NCI-H510A treated with DMSO at 0.1 percent for 48 hours (cell line): ENCODE measurements around the gene SESN1.

Experiments
- DNase-seq: peaks from one replicate; lab custom pipeline; 2025; lab: John Stamatoyannopoulos, UW

Gene SESN1

DNA sequence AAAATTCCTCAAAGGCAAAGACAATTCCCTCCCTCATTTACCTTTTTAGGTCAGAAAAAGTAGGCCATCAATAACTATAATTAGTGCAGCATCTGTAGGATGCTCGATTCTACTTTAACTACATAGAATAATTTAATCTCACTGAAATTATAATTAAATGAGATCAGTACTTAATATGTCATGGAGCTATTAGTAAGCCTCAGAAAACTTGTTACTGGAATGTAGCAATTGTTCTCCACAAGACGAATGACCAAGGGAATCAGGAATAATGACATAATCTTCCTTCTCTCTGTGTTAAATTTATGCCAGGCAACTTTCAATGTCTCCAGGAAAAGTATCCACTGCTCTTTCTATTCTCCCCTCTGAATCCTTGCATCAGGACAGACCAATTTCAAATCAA, 34.1 kb downstream of the SESN1 start:
- no peak for DNase-seq

- no peak for DNase-seq
Observed at GRCh38 chr6:109059571-109060021, 35.0 kb downstream of the SESN1 start.

DNA sequence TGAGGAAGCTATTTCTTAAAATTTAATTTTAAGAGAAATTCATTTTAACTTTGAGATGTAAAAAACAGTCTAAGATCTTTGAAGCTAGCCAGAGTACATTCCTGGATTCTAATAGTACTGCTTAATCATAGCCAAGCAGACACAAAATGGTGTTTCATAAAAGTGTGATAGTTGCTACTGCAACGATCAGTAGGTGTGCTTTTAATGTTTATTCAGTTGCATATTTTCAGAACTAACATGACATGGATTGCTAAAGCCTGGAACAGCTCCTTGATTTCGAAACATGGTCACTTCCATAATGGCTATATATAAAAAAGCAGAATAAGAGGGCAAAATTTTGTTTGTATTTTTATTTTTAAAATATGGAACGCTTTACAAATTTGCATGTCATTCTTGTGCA, 35.5 kb downstream of the SESN1 start:
- DNase-seq, result no peak

DNA sequence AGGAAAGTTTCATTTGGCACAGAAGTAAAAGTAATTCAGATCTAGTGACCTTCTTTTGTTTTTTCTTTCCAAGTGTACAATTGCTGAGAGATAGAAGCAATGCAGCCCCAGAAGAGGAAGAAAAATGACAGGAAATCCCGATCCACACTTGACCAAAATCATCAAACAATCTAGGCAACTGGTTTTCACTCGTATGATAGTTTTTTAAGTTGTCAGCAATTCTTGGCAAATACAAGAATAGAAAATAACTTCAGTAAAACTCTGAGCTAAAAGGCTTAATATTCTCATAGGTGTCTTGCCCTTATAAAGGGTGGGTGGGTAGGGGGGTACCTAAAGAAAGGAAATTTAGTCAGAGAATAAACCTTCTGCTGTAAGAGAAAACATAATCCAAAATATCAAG, 36.0 kb downstream of the SESN1 start:
- DNase-seq, result no peak

DNA sequence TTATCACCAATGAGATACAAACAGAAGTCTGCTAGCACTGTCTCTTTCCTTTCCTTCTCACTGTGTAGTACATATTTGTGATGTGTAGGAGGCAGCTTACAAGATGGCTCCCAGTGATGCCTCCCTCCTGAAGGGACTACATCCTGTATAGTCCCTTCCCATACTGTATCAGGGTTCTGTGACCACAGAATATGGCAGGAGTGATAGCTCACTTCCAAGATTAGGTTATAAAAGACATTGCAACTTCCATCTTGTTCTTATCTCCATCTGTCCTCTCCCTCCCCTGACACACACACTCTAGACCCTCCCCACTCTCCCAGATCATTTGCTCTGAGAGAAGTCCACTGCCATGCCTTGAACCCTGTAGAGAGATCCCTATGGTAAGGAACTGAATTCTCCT, 38.0 kb downstream of the SESN1 start:
- no peak for DNase-seq

DNA sequence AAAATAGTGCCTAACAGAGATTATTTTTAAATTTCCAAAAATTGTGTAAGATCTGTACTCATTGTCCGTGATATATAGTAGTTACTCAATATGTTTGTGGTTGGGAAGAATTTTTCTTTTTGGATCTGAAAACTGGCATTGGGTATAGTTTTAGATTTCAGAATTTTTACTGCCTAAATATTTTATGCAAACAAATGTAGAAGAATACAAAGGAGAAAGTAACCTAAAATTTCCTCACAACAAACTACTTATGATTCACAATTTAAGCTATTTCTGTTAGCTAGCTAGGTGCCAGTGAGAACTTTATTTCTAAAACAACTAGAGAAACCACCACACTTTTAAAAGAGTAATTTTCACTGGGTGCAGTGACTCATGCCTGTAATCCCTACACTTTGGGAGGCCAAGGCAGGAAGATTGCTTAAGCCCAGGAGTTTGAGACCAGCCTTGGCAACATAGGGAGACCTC, 38.8 kb downstream of the SESN1 start:
- no peak for DNase-seq

DNA sequence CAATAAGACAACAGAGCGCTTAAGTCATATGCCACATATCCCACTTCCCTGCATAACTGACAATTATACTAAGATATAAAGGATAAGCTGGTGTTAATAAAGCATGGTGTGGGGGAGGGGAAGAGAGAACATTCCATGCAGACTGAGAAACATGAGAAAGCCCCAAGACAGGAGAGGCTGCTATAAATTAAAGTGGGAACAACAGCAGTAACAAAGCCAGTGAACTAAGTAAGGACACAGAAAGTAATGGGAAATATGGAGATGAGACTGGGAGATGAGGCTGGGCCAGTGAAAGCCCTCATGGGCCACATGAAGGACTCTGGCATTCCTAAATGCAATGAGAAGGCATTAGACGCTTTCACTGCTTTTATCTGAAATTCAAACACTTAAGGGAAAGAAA, 41.3 kb downstream of the SESN1 start:
- DNase-seq, result no peak

- DNase-seq, result no peak
Observed at GRCh38 chr6:109052852-109053251, 41.8 kb downstream of the SESN1 start.

- DNase-seq, result no peak
Observed at GRCh38 chr6:109052018-109052651, 42.5 kb downstream of the SESN1 start.

DNA sequence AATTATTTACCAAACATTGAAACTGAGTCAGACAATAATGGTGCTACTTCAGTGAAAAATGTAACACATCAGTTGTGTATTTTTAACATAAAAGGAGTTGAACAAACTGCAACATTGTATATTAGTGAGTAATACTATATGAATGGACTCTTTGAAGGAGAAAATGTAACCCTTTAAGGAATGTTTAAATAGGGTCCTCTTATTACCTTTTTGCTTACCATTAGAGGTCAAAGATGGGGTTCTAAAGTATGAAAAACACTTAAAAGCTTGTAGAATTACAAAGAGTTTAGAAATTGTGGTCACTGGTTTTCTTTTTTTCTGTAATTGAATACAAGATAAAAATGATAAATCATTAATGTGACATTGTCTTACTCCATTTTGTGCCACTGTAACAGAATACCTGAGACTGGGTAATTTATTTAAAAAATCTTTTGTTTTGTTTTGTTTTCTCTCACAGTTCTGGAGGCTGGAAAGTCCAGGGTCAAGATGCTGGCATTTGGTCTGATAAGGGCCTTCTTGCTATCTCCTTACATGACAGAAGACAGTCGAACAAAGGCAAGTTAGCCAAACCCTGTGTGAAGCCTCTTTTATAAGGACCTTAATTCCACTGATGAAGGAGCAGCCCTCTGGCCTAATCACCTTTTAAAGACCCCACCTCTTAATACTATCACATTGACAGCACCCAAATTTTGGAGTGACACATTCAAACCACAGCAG, 43.2 kb downstream of the SESN1 start:
- DNase-seq, result no peak

DNA sequence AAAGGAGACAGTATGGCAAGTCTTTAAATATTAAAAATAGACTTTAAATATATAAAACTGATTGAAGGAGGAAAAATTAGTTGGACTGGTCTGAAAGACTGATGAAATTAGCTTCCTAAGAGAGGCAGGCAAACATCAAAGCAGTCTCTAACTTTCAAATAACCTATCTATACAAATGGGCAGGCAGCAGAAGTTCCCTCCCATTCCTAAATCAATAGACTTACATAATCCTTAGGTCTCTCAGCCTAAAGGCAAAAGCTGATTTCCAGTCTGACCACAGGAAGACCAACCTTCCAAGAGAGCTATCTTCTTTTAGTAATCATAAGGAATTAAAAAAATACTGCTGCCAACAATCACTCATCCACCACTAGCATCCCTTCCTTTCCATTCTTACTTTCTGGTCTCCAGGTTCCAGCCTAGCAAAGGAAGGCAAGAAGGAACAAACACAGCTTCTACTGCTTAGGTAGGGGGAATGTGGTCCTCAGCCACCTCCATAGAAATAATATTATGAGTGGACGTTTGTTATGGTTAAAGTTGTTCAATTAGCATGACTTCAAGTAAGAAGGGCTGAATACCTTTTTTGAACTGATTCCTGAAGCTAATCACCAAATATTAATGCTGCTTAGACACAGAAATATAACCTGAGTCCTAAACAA, 44.1 kb downstream of the SESN1 start:
- DNase-seq, result no peak

- no peak for DNase-seq
Observed at GRCh38 chr6:109050012-109050411, 44.6 kb downstream of the SESN1 start.

DNA sequence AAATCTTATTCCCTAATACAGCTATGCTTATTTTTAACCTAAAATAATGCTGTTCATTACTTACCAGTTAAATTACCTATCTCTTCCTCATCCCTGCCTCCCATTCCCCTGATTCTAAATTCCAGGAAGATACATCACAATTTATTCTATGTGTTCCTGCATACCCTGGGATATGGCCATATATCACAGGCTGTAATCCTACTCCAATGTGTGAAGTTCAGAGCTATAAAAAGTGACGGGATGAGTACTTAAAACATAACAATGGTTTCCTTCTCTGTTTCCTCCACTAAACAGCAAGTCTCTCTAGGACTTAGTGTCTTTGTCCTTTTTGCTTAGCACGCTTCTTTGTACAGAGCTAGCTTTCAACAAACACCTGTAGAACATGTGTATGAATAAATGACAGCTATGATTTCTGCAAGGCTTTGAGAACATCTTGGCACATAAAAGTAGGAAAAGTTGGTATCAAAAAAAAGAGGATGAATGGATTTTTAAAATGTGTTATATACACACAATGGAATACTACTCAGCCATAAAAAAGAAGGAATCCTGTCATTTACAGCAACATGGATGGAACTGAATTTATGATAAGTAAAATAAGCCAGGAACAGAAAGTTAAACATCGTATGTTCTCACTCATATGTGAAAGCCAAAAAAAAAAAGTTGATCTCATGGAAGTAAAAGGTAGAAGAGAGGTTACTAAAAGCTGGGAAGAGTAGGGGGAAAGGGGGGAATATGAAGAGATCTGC, 45.8 kb downstream of the SESN1 start:
- no peak for DNase-seq

DNA sequence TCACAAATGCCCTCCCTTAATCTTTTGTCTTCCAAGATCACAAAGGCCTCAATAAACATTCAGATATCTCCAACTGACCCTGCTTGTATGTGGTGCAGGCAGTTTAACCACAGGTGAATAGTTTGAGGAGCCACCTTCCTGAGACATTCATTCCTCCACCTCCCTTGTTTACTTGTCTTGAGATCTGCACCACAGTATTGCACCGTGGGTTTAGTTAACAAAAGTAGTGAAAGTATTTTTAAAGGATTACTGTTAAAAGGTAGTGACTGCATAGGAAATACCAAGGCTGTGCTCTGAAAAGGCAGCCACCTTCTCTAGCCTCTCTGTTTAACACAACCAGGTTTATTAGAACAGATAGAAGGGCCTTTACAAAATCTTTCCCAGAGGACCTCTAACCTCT, 46.5 kb downstream of the SESN1 start:
- DNase-seq, result no peak

GRCh38 chr6:109045493-109045892, 49.2 kb downstream of the SESN1 start:
- DNase-seq, result no peak

DNA sequence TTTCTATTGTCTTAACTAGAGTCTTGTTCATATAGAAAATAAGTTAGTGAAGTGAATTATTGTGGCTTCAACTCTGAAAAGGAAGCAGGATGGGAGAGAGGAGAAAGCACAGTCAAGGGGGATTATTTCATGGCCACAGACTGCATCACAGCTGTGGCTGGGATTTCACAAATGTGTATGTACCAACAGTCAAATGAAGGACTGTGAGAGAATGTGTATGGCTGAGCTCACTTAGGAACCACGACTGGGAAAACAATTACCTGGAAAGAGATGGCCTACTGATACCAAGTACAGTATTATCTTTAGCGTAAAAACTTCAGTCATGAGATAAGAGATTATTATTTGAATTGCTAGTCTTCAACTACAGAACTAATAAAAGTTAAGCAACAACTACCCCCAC, 54.9 kb downstream of the SESN1 start:
- no peak for DNase-seq

- no peak for DNase-seq
Observed at GRCh38 chr6:109038837-109039398, 55.7 kb downstream of the SESN1 start.

DNA sequence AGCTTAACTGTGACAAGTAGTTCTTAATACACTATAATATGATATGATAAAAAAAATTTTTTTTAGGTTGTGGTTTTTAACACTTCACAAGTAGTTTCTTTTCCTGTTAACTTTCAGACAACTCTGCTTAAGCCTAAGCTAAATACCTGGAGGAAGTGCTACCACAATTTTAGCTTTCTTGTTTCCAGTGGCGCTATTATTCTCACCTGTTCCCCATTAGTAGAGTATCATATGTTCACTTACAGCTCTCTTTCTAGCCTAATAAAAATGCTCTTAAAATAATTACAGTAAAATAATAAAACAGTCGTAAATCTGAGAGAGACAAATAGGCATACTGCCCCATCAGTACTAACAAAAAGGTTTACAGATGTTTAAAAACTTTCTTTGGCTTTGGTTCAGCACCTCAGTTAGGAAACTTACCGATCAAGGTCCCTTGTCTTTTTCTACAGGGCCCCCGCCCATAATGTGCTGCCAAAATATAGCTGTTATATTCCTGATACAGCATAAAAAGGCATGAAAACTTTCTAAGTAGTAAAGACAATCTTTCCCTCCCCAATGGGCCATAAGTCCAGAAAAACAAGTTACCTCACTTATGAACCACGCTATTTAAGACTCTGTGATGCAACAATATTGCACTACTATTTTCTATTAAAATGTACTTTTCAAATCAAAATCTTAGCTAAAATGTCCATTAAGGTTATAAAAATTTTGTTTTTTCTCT, 57.9 kb downstream of the SESN1 start:
- DNase-seq, result no peak

- DNase-seq, result no peak
Observed at GRCh38 chr6:109034526-109034925, 60.1 kb downstream of the SESN1 start.

GRCh38 chr6:109033655-109034054, 61.0 kb downstream of the SESN1 start:
- no peak for DNase-seq

DNA sequence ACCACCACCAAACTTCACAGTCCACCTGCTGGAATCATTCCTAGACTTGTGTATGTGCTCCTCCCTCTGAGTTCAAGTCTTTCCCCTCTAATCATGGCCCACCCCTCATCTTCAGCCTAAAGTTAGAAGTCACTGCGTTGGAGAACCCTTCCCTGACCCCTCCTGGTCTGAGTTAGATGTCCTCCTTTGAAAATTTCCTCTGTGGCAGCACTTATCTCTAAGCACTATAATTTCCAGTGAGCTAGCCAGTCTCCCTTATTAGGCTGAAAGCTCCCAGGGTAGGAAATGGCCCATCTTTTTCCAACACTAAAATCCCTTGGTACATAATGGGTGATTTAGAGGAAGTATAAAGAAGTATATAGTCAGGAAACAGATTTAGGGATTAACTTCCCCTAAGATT, 63.2 kb downstream of the SESN1 start:
- no peak for DNase-seq

GRCh38 chr6:109029313-109029712, 65.3 kb downstream of the SESN1 start:
- no peak for DNase-seq
